Right lobe of liver (tissue), 6 donors: ENCODE data around the gene CXCL13. TPM values are rescaled to one million over a fixed set of nuclear protein-coding genes. Genes with fewer than 3 reads are reported as not detected.
"Not testable (repeated sequence)": the region's sequence is repeated elsewhere in the genome, so short reads cannot be mapped to it uniquely, and the experiment has no call there.

Experiments
- ATAC-seq, 4 donors: fragments of 200-7000 bp; cut with Tn5 transposase; one replicate each; pipeline ENCODE4 v1.9.1; 2020; ENCODE audit warnings: mild to moderate bottlenecking in 4 of 4, moderate library complexity in 4 of 4
- DNase-seq, 3 donors: peaks; one replicate each; pipeline ENCODE4 v3.0.0-alpha.2; 2020
- H3K27ac ChIP-seq, 3 donors: fragments of 200-600 bp; one replicate each; pipeline ENCODE4 v1.8.0; 2022
- H3K27me3 ChIP-seq, 2 donors: fragments of 200-600 bp; one replicate each; pipeline ENCODE4 v1.8.0; 2022
- H3K36me3 ChIP-seq, 4 donors: fragments of 200-600 bp; sonication (generic) in 1 of 4; one replicate each; pipeline versions ENCODE4 v1.5.1 to v1.8.0; 2017 to 2022; ENCODE audit warnings: control low read depth in 1 of 4
- H3K4me1 ChIP-seq, 4 donors: fragments of 200-600 bp; sonication (generic) in 1 of 4; one replicate each; pipeline versions ENCODE4 v1.5.1 to v1.8.0; 2017 to 2022; ENCODE audit warnings: control low read depth in 1 of 4
- H3K4me3 ChIP-seq, 3 donors: fragments of 200-600 bp; one replicate each; pipeline ENCODE4 v1.8.0; 2022
- H3K9me3 ChIP-seq, 4 donors: fragments of 200-600 bp; sonication (generic) in 1 of 4; one replicate each; pipeline versions ENCODE4 v1.5.1 to v1.8.0; 2017 to 2022; ENCODE audit warnings: control low read depth in 1 of 4
- CTCF ChIP-seq, 4 donors: fragments of 200-600 bp in 3 of 4; fragments of 450-650 bp in 1 of 4; IDR thresholded peaks; one replicate each; pipeline versions ENCODE4 v1.5.1 to v1.8.0; 2016 to 2022; ENCODE audit warnings: antibody characterized with exemption in 4 of 4, mild to moderate bottlenecking in 2 of 4
- POLR2A ChIP-seq: fragments of 450-650 bp; IDR thresholded peaks from one replicate; pipeline ENCODE4 v1.6.1; 2017; ENCODE audit warnings: antibody characterized with exemption, mild to moderate bottlenecking
- WGBS: methylation state at CpG from one replicate; pipeline ENCODE4 v1.1.6; 2018; ENCODE audit warnings: low coverage, low lambda C conversion rate; ENCODE audit not compliant: insufficient coverage; ENCODE audit errors: missing lambda C conversion rate; 5-methylcytosine and 5-hydroxymethylcytosine counted together
- intact Hi-C, 2 donors: fragments of 100-400 bp; cut with DNase I; formaldehyde crosslinking; loops; one replicate each; pipeline versions ENCODE4 v1.11.2 to v1.14.1; 2022
- total RNA-seq, 6 experiments: library from RNA; depleted of rRNA in 2 of 6; stranded (reverse); fragments of >200 nt in 2 of 6; fragmentation: NEBNext Ultra II Directional in 3 of 6; extraction: Animal tissue kit (Norgen Biotek cat#: 25700) in 3 of 6; gene quantifications; one replicate each; pipeline versions ENCODE4 v1.1.0 to v1.2.4, GENCODE V29; 2016 to 2023
- donor health status: DM: no; HTN: yes; CAD: no.
- donor health status: DM: no; HTN: no; CAD: no.
- donor health status: DM: no; HTN: no; CAD: no.
- donor health status: DM: no; HTN: yes; CAD: no.
- donor health status: DM: no; HTN: yes; CAD: no.

Gene CXCL13
- total RNA-seq, 6 experiments from 2014 or later = 0.18 to 128 (median 62.8) TPM; not detected in 1

GRCh38 chr4:77631276-77631675 lies 25.7 kb downstream of the CXCL13 start:
- DNase-seq (peak; percentile 40 to 82 (median 68)), ATAC-seq (peak; percentile 84 to 88 (median 86))
- Histone ChIP-seq H3K36me3 (no peaks in the 10 kb centered on the region), H3K27ac (no peak overlapping the region), H3K4me3 (no peak overlapping the region), H3K27me3 (no peaks in the 10 kb centered on the region), H3K4me1 (peaks cover 0 to 30% (median 10%) of the 10 kb centered on the region in 4 donors), H3K9me3 (no peaks in the 10 kb centered on the region)
- TF ChIP-seq CTCF (IDR thresholded peaks at IDR 0.05) (peak in 1 of 4 donors; percentile 14), POLR2A (no peak)
- WGBS = 60% methylated on average over 1 of the region's 1 CpG
- intact Hi-C loops = no loop called here

- H3K27me3 ChIP-seq = no peaks in the 10 kb centered on the region
- DNase-seq = peak in 1 of 3 donors; percentile 77
- H3K9me3 ChIP-seq = no peaks in the 10 kb centered on the region
- intact Hi-C loops = no loop called here
- no peak overlapping the region for H3K4me3 ChIP-seq
- H3K36me3 ChIP-seq = no peaks in the 10 kb centered on the region
- peak; percentile 60 to 74 (median 69) for ATAC-seq
- H3K4me1 ChIP-seq = peaks cover 0 to 35% (median 10%) of the 10 kb centered on the region in 4 donors
- 49% methylated on average over 6 of the region's 6 CpGs for WGBS
- no peak for TF ChIP-seq POLR2A
- peak overlapping the region in 2 of 3 donors; percentile 14 to 17 for H3K27ac ChIP-seq
Observed at GRCh38 chr4:77634132-77634785, 28.6 kb downstream of the CXCL13 start.

GRCh38 chr4:77635246-77635645 lies 29.6 kb downstream of the CXCL13 start:
- no CpG with 5 or more reads among the region's 7 CpGs for WGBS
- no peak for ATAC-seq

GRCh38 chr4:77635876-77636275 lies 30.3 kb downstream of the CXCL13 start:
- TF ChIP-seq POLR2A (no peak), CTCF (IDR thresholded peaks at IDR 0.05) (no peak)
- no peak for ATAC-seq

More at GRCh38 chr4:77635246-77635645, 29.6 kb downstream of the CXCL13 start:
- DNase-seq = no peak
- peaks cover 0 to 35% (median 10%) of the 10 kb centered on the region in 4 donors for H3K4me1 ChIP-seq
- no peaks in the 10 kb centered on the region for H3K9me3 ChIP-seq
- no peak overlapping the region for H3K27ac ChIP-seq
- TF ChIP-seq POLR2A (no peak), CTCF (IDR thresholded peaks at IDR 0.05) (no peak)
- no peak overlapping the region for H3K4me3 ChIP-seq
- no peaks in the 10 kb centered on the region for H3K36me3 ChIP-seq
- no peaks in the 10 kb centered on the region for H3K27me3 ChIP-seq
- intact Hi-C loops = no loop called here

GRCh38 chr4:77636902-77637301 lies 31.3 kb downstream of the CXCL13 start:
- intact Hi-C loops = no loop called here
- DNase-seq = no peak

More at GRCh38 chr4:77635876-77636275, 30.3 kb downstream of the CXCL13 start:
- intact Hi-C loops = no loop called here
- H3K36me3 ChIP-seq = no peaks in the 10 kb centered on the region
- 40% methylated on average over 1 of the region's 4 CpGs for WGBS
- no peaks in the 10 kb centered on the region for H3K9me3 ChIP-seq
- DNase-seq = no peak
- H3K27me3 ChIP-seq = no peaks in the 10 kb centered on the region
- H3K27ac ChIP-seq = no peak overlapping the region
- peaks cover 0 to 35% (median 10%) of the 10 kb centered on the region in 4 donors for H3K4me1 ChIP-seq
- no peak overlapping the region for H3K4me3 ChIP-seq

GRCh38 chr4:77644069-77644468 lies 38.4 kb downstream of the CXCL13 start:
- H3K27me3 ChIP-seq, ATAC-seq, H3K4me3 ChIP-seq, H3K36me3 ChIP-seq, H3K4me1 ChIP-seq, intact Hi-C loops, H3K27ac ChIP-seq, H3K9me3 ChIP-seq, DNase-seq: not testable (repeated sequence)
- 64% methylated on average over 1 of the region's 1 CpG for WGBS

More at GRCh38 chr4:77636902-77637301, 31.3 kb downstream of the CXCL13 start:
- TF ChIP-seq POLR2A (no peak), CTCF (IDR thresholded peaks at IDR 0.05) (no peak)
- ATAC-seq = peak in 3 of 4 donors; percentile 33 to 71 (median 54)
- Histone ChIP-seq H3K9me3 (no peaks in the 10 kb centered on the region), H3K27me3 (no peaks in the 10 kb centered on the region), H3K4me3 (no peak overlapping the region), H3K36me3 (no peaks in the 10 kb centered on the region), H3K4me1 (peaks cover 0 to 31% (median 9%) of the 10 kb centered on the region in 4 donors), H3K27ac (no peak overlapping the region)
- 90% methylated on average over 3 of the region's 3 CpGs for WGBS
